ENCODE measurements around the gene PLAU.

DNA sequence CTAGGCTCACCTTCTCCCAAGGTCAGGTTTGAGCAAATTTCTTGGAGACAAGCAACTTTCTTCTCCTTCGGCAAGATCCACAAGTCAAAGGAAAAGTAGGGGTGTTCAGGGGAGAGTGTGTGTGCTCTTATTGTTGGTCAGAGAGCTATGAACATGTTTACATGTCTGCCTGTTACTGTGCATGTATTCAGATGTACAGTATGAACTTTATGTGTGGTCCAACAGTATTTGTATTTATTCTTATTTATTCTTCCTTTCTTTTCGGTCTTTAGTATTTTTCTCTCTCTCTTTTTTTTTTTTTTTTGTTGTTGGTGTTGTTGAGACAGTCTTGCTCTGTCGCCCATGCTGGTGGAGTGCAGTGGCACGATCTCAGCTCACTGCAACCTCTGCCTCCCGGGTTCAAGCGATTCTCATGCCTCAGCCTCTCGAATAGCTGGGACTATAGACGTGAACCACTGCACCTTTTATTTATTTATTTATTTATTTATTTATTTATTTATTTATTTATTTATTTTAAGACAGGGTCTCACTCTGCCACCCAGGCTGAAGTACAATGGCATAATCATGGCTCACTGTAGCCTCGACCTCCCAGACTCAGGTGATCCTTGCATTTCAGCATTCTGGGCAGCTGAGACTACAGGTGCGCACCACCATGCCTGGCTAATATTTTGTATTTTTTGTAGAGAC is 38.2 kb downstream of the PLAU start:
- TF ChIP-seq, protein P1, sequence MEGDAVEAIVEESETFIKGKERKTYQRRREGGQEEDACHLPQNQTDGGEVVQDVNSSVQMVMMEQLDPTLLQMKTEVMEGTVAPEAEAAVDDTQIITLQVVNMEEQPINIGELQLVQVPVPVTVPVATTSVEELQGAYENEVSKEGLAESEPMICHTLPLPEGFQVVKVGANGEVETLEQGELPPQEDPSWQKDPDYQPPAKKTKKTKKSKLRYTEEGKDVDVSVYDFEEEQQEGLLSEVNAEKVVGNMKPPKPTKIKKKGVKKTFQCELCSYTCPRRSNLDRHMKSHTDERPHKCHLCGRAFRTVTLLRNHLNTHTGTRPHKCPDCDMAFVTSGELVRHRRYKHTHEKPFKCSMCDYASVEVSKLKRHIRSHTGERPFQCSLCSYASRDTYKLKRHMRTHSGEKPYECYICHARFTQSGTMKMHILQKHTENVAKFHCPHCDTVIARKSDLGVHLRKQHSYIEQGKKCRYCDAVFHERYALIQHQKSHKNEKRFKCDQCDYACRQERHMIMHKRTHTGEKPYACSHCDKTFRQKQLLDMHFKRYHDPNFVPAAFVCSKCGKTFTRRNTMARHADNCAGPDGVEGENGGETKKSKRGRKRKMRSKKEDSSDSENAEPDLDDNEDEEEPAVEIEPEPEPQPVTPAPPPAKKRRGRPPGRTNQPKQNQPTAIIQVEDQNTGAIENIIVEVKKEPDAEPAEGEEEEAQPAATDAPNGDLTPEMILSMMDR (IDR thresholded peaks at IDR 0.05; ENCODE audit: low read depth, low read length), result no peak
- no peak for TF ChIP-seq EZH2phosphoT487 (IDR thresholded peaks at IDR 0.05; ENCODE audit: low read depth)
